Measurements from ENCODE around the gene OPHN1.

GRCh38 chrX:68286980-68287379, 146.3 kb downstream of the OPHN1 start:
- TF ChIP-seq CTCF (IDR thresholded peaks at IDR 0.05 in 4 of 5, conservative IDR thresholded peaks at IDR 0.05 in 1 of 5) (no peak), POLR2A (IDR thresholded peaks at IDR 0.05) (no peak)
